ENCODE data around the gene IRS1.
A peak's percentile ranks its signal among the peaks of the same experiment; 100 is the strongest.

Gene IRS1

GRCh38 chr2:226777611-226778010, 22.0 kb downstream of the IRS1 start:
- H3K4me3 ChIP-seq (ENCODE audit: low read depth, low read length) = no peak overlapping the region
- DNase-seq (ENCODE audit: low read depth) = no peak
- TF ChIP-seq, protein P1, sequence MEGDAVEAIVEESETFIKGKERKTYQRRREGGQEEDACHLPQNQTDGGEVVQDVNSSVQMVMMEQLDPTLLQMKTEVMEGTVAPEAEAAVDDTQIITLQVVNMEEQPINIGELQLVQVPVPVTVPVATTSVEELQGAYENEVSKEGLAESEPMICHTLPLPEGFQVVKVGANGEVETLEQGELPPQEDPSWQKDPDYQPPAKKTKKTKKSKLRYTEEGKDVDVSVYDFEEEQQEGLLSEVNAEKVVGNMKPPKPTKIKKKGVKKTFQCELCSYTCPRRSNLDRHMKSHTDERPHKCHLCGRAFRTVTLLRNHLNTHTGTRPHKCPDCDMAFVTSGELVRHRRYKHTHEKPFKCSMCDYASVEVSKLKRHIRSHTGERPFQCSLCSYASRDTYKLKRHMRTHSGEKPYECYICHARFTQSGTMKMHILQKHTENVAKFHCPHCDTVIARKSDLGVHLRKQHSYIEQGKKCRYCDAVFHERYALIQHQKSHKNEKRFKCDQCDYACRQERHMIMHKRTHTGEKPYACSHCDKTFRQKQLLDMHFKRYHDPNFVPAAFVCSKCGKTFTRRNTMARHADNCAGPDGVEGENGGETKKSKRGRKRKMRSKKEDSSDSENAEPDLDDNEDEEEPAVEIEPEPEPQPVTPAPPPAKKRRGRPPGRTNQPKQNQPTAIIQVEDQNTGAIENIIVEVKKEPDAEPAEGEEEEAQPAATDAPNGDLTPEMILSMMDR (IDR thresholded peaks at IDR 0.05; ENCODE audit: insufficient read depth, low read depth, low read length, missing control alignments) = no peak

GRCh38 chr2:226776104-226776503, 23.5 kb downstream of the IRS1 start:
- DNase-seq (ENCODE audit: low read depth) = no peak
- H3K4me3 ChIP-seq (ENCODE audit: low read depth, low read length) = no peak overlapping the region
- TF ChIP-seq, protein P1 (IDR thresholded peaks at IDR 0.05; ENCODE audit: insufficient read depth, low read depth, low read length, missing control alignments) = no peak

GRCh38 chr2:226775032-226775509, 24.5 kb downstream of the IRS1 start:
- DNase-seq (ENCODE audit: low read depth) = no peak
- TF ChIP-seq, protein P1 (IDR thresholded peaks at IDR 0.05; ENCODE audit: insufficient read depth, low read depth, low read length, missing control alignments) = no peak
- H3K4me3 ChIP-seq (ENCODE audit: low read depth, low read length) = no peak overlapping the region

- no peak overlapping the region for H3K4me3 ChIP-seq (ENCODE audit: low read depth, low read length)
- no peak for DNase-seq (ENCODE audit: low read depth)
- TF ChIP-seq, protein P1 (IDR thresholded peaks at IDR 0.05; ENCODE audit: insufficient read depth, low read depth, low read length, missing control alignments) = no peak
Measured at GRCh38 chr2:226773291-226773690, 26.3 kb downstream of the IRS1 start.

- H3K4me3 ChIP-seq (ENCODE audit: low read depth, low read length) = no peak overlapping the region
- TF ChIP-seq, protein P1 (IDR thresholded peaks at IDR 0.05; ENCODE audit: insufficient read depth, low read depth, low read length, missing control alignments) = no peak
- peak; percentile 88 for DNase-seq (ENCODE audit: low read depth)
Measured at GRCh38 chr2:226772389-226773179, 27.0 kb downstream of the IRS1 start.

- TF ChIP-seq, protein P1 (IDR thresholded peaks at IDR 0.05; ENCODE audit: insufficient read depth, low read depth, low read length, missing control alignments) = no peak
- no peak for DNase-seq (ENCODE audit: low read depth)
- no peak overlapping the region for H3K4me3 ChIP-seq (ENCODE audit: low read depth, low read length)
Measured at GRCh38 chr2:226771067-226771466, 28.6 kb downstream of the IRS1 start.
